Esophagus squamous epithelium (tissue), 5 donors: Measurements from ENCODE around the gene WNT5A. TPM values are rescaled to one million over a fixed set of nuclear protein-coding genes. Genes with fewer than 3 reads are reported as not detected.

ENCODE experiments used
- DNase-seq: peaks from one replicate; lab custom pipeline; 2025; lab: John Stamatoyannopoulos, UW
- H3K27ac ChIP-seq, 4 donors: fragments of 200-600 bp; sonication (generic); one replicate each; pipeline ENCODE4 v1.5.1; 2016 to 2019; ENCODE audit warnings: mild to moderate bottlenecking in 1 of 4
- H3K27me3 ChIP-seq, 4 donors: fragments of 200-600 bp; sonication (generic); 1 replicate in 3 of 4; 2 replicates in 1 of 4; pipeline versions ENCODE4 v1.5.1 to v1.6.0; 2017 to 2021; ENCODE audit warnings: antibody characterized with exemption in 1 of 4
- H3K36me3 ChIP-seq, 3 donors: fragments of 200-600 bp; sonication (generic); one replicate each; pipeline ENCODE4 v1.5.1; 2016 to 2019
- H3K4me1 ChIP-seq, 3 donors: fragments of 200-600 bp; sonication (generic); one replicate each; pipeline ENCODE4 v1.5.1; 2017 to 2019
- H3K4me3 ChIP-seq, 4 donors: fragments of 200-600 bp; sonication (generic); 1 replicate in 3 of 4; 2 replicates in 1 of 4; pipeline ENCODE4 v1.5.1; 2016 to 2019; ENCODE audit warnings: mild to moderate bottlenecking in 2 of 4, moderate library complexity in 1 of 4
- H3K9me3 ChIP-seq, 3 donors: fragments of 200-600 bp; sonication (generic); one replicate each; pipeline ENCODE4 v1.5.1; 2016 to 2019
- POLR2A ChIP-seq, 4 donors: fragments of 450-650 bp; IDR thresholded peaks; one replicate each; pipeline ENCODE4 v1.6.1; 2017; ENCODE audit warnings: antibody characterized with exemption in 4 of 4, mild to moderate bottlenecking in 4 of 4, moderate library complexity in 3 of 4
- WGBS, 2 donors: methylation state at CpG; one replicate each; pipeline ENCODE4 v1.1.5; 2018; 5-methylcytosine and 5-hydroxymethylcytosine counted together
- intact Hi-C: fragments of 100-400 bp; cut with DNase I; formaldehyde crosslinking; loops from one replicate; pipeline ENCODE4 v1.15.0; 2022
- total RNA-seq, 4 donors: library from RNA; depleted of rRNA; stranded (reverse); fragments of >200 nt; gene quantifications; one replicate each; pipeline ENCODE4 v1.1.0, GENCODE V29; 2016
- TF ChIP-seq, protein P1 (sequence below), 6 experiments: fragments of 450-650 bp in 4 of 6; fragments of 200-600 bp in 2 of 6; sonication (generic) in 2 of 6; IDR thresholded peaks; one replicate each; pipeline ENCODE4 v1.5.1; 2016 to 2019; ENCODE audit warnings: antibody characterized with exemption in 6 of 6, mild to moderate bottlenecking in 4 of 6, moderate library complexity in 4 of 6
- donor health status: DM: yes; HTN: yes; CAD: no.

The WNT5A gene
- total RNA-seq, 4 donors from 2014 or later, result 15.8 to 90.4 (median 30.7) TPM

- intact Hi-C loops, result no loop called here
- Histone ChIP-seq H3K9me3 (no peaks in the 10 kb centered on the region), H3K4me1 (no peaks in the 10 kb centered on the region)
These were observed 34.2 kb downstream of the WNT5A start for GRCh38 chr3:55452886-55453285.

DNA sequence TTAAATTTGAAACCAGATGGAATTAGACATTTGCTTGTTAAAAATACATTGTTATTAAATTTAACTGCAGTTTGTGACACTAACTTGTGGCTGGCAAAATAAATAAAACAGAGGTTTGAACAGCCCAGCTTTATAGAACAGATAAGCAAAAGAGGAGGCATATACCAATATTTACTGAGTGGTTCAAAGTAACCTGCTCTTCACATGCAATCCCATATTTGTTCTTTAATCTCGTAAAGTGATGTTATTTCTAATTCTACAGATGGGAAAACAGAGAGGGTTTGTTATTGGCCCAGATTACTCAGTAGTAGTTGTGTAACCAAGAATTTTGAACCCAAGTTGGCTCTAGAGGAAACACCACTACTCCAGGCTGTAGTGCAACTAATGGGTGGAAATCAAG, 37.6 kb downstream of the WNT5A start:
- no peak for DNase-seq
- no peaks in the 10 kb centered on the region for H3K36me3 ChIP-seq
- H3K4me3 ChIP-seq, result no peak overlapping the region
- H3K9me3 ChIP-seq, result no peaks in the 10 kb centered on the region
- intact Hi-C loops, result no loop called here
- 73 to 96% methylated on average over 1 of the region's 1 CpG for WGBS, 2 donors
- peaks cover 0 to 8% (median 0%) of the 10 kb centered on the region in 3 donors for H3K4me1 ChIP-seq
- TF ChIP-seq, protein P1, sequence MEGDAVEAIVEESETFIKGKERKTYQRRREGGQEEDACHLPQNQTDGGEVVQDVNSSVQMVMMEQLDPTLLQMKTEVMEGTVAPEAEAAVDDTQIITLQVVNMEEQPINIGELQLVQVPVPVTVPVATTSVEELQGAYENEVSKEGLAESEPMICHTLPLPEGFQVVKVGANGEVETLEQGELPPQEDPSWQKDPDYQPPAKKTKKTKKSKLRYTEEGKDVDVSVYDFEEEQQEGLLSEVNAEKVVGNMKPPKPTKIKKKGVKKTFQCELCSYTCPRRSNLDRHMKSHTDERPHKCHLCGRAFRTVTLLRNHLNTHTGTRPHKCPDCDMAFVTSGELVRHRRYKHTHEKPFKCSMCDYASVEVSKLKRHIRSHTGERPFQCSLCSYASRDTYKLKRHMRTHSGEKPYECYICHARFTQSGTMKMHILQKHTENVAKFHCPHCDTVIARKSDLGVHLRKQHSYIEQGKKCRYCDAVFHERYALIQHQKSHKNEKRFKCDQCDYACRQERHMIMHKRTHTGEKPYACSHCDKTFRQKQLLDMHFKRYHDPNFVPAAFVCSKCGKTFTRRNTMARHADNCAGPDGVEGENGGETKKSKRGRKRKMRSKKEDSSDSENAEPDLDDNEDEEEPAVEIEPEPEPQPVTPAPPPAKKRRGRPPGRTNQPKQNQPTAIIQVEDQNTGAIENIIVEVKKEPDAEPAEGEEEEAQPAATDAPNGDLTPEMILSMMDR (IDR thresholded peaks at IDR 0.05), result no peak
- TF ChIP-seq POLR2A (IDR thresholded peaks at IDR 0.05), result no peak
- H3K27ac ChIP-seq, result no peak overlapping the region
- H3K27me3 ChIP-seq, result no peaks in the 10 kb centered on the region

More at GRCh38 chr3:55452886-55453285, 34.2 kb downstream of the WNT5A start:
- Histone ChIP-seq H3K4me3 (no peak overlapping the region), H3K27ac (no peak overlapping the region), H3K27me3 (no peaks in the 10 kb centered on the region), H3K36me3 (no peaks in the 10 kb centered on the region)
- no peak for TF ChIP-seq POLR2A (IDR thresholded peaks at IDR 0.05)
- TF ChIP-seq, protein P1 (IDR thresholded peaks at IDR 0.05), result no peak
- DNase-seq, result no peak
- WGBS, 2 donors, result 71 to 84% methylated on average over 2 of the region's 2 CpGs

DNA sequence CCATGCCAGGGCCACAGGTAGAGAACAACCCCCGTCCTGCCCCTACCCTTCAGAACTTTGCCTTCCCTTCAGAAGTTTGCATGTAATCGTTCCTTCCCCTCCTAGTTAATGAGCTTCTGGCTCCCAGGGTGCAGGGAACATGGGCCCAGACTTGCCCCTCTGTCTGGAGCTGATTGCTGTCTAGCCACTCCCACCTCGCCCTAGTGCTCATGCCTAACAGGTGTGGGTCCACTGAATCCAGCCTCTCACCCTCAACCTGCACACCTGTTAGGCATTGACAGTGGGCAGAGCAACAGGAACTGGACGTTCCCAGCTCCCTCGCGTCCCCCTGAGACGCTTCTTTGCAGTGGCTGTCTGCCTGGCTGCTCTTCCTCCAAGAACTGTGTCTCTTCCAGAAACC, 40.3 kb downstream of the WNT5A start:
- H3K36me3 ChIP-seq, result no peaks in the 10 kb centered on the region
- intact Hi-C loops, result no loop called here
- H3K4me3 ChIP-seq, result no peak overlapping the region
- H3K27me3 ChIP-seq, result no peaks in the 10 kb centered on the region
- 38 to 72% methylated on average over 7 of the region's 7 CpGs for WGBS, 2 donors
- H3K27ac ChIP-seq, result no peak overlapping the region
- H3K4me1 ChIP-seq, result peaks cover 0 to 8% (median 0%) of the 10 kb centered on the region in 3 donors
- no peak for DNase-seq
- no peak for TF ChIP-seq POLR2A (IDR thresholded peaks at IDR 0.05)
- TF ChIP-seq, protein P1 (IDR thresholded peaks at IDR 0.05), result no peak
- no peaks in the 10 kb centered on the region for H3K9me3 ChIP-seq

GRCh38 chr3:55445551-55445950, 41.6 kb downstream of the WNT5A start:
- Histone ChIP-seq H3K27ac (no peak overlapping the region), H3K4me3 (no peak overlapping the region), H3K9me3 (no peaks in the 10 kb centered on the region), H3K27me3 (no peaks in the 10 kb centered on the region), H3K36me3 (no peaks in the 10 kb centered on the region), H3K4me1 (peaks cover 0 to 8% (median 0%) of the 10 kb centered on the region in 3 donors)
- intact Hi-C loops, result no loop called here
- no peak for TF ChIP-seq POLR2A (IDR thresholded peaks at IDR 0.05)
- TF ChIP-seq, protein P1 (IDR thresholded peaks at IDR 0.05), result no peak
- no peak for DNase-seq
- WGBS, 2 donors, result 74 to 95% methylated on average over 6 of the region's 6 CpGs

DNA sequence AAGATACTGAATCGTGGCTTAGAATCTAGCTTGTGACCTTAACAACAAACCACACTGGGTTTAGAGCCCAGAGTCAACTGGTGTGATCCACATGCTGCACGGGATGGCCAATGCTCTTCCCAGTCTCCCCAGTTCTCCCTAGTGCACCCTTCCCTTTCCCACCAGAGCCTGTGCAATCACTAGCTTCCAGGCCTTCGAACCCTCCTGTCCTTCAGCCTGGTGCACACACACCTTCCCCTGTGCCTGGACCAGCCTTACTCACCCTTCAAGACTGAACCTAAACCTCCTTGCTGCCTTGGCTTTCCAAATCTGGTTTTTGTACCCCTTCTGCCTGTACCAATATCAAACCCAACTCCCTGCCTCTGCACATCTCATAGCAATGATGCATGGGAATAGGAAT, 43.8 kb downstream of the WNT5A start:
- Histone ChIP-seq H3K27ac (no peak overlapping the region), H3K27me3 (no peaks in the 10 kb centered on the region), H3K4me3 (no peak overlapping the region), H3K9me3 (no peaks in the 10 kb centered on the region), H3K4me1 (peaks cover 0 to 8% (median 0%) of the 10 kb centered on the region in 3 donors), H3K36me3 (no peaks in the 10 kb centered on the region)
- no peak for DNase-seq
- intact Hi-C loops, result no loop called here
- 72 to 82% methylated on average over 3 of the region's 3 CpGs for WGBS, 2 donors
- TF ChIP-seq, protein P1 (IDR thresholded peaks at IDR 0.05), result no peak
